Neuronal stem cell (in vitro differentiated cells): ENCODE results near the gene ARHGAP25.

Source experiments
- DNase-seq: peaks from one replicate; pipeline ENCODE4 v3.0.0-alpha.2; 2013; ENCODE audit warnings: low spot score
- H2AFZ ChIP-seq: one replicate; pipeline ENCODE4 v1.6.1; 2013; ENCODE audit warnings: mild to moderate bottlenecking, low read length, inconsistent platforms
- H2AK5ac ChIP-seq: 2 replicates; pipeline ENCODE4 v1.6.1; 2013; ENCODE audit warnings: low read depth, mild to moderate bottlenecking, inconsistent platforms, low read length, moderate library complexity, mixed read lengths
- H2BK120ac ChIP-seq: 2 replicates; pipeline ENCODE4 v1.6.1; 2013; ENCODE audit warnings: low read depth, mild to moderate bottlenecking, inconsistent platforms, low read length, moderate library complexity, mixed read lengths
- H2BK12ac ChIP-seq: one replicate; pipeline ENCODE4 v1.6.1; 2013; ENCODE audit warnings: low read length, inconsistent platforms
- H2BK15ac ChIP-seq: 2 replicates; pipeline ENCODE4 v1.6.1; 2013; ENCODE audit warnings: mild to moderate bottlenecking, low read length, inconsistent platforms, mixed read lengths
- H2BK5ac ChIP-seq: one replicate; pipeline ENCODE4 v1.6.1; 2013; ENCODE audit warnings: inconsistent platforms, mild to moderate bottlenecking, low read length, moderate library complexity
- H3K14ac ChIP-seq: one replicate; pipeline ENCODE4 v1.6.1; 2013; ENCODE audit warnings: low read length, inconsistent platforms
- H3K18ac ChIP-seq: 2 replicates; pipeline ENCODE4 v1.6.1; 2013; ENCODE audit warnings: low read length, inconsistent platforms
- H3K23ac ChIP-seq: 2 replicates; pipeline ENCODE4 v1.6.1; 2013; ENCODE audit warnings: low read depth, mild to moderate bottlenecking, mixed read lengths, low read length, inconsistent platforms; ENCODE audit not compliant: poor library complexity
- H3K27ac ChIP-seq: replicated peaks from 3 replicates; pipeline ENCODE4 v1.5.1; 2013; ENCODE audit warnings: low read length, inconsistent platforms
- H3K27me3 ChIP-seq, 3 experiments: 2 replicates each; pipeline ENCODE4 v1.6.1; 2013; ENCODE audit warnings: low read length in 3 of 3, mild to moderate bottlenecking in 2 of 3, inconsistent platforms in 1 of 3, low read depth in 1 of 3, mixed read lengths in 1 of 3, moderate library complexity in 1 of 3; ENCODE audit not compliant: control insufficient read depth in 3 of 3, insufficient read depth in 3 of 3
- H3K36me3 ChIP-seq, 2 donors: replicated peaks in 1 of 2; 2 replicates each; pipeline ENCODE4 v1.6.1; 2013; ENCODE audit warnings: low read length in 2 of 2; ENCODE audit not compliant: control insufficient read depth in 2 of 2, insufficient read depth in 2 of 2
- H3K4ac ChIP-seq: 2 replicates; pipeline ENCODE4 v1.6.1; 2013; ENCODE audit warnings: inconsistent platforms, mild to moderate bottlenecking, low read length, moderate library complexity
- H3K4me1 ChIP-seq, 2 donors: 1 replicate in 1 of 2; 2 replicates in 1 of 2; pipeline ENCODE4 v1.6.1; 2013; ENCODE audit warnings: low read length in 2 of 2, low read depth in 1 of 2; ENCODE audit not compliant: control insufficient read depth in 2 of 2, insufficient read depth in 1 of 2
- H3K4me2 ChIP-seq: one replicate; pipeline ENCODE4 v1.6.1; 2013; ENCODE audit warnings: mild to moderate bottlenecking, low read length, inconsistent platforms; ENCODE audit not compliant: insufficient read depth, poor library complexity, severe bottlenecking
- H3K4me3 ChIP-seq, 2 donors: 2 replicates each; pipeline ENCODE4 v1.5.1; 2013; ENCODE audit warnings: low read length in 2 of 2, mild to moderate bottlenecking in 2 of 2, inconsistent platforms in 1 of 2, moderate library complexity in 1 of 2
- H3K79me1 ChIP-seq: one replicate; pipeline ENCODE4 v1.6.1; 2013; ENCODE audit warnings: low read depth, mild to moderate bottlenecking, inconsistent platforms, low read length, moderate library complexity
- H3K9ac ChIP-seq: one replicate; pipeline ENCODE4 v1.6.1; 2013; ENCODE audit warnings: mild to moderate bottlenecking, low read depth, low read length, inconsistent platforms; ENCODE audit not compliant: poor library complexity
- H3K9me3 ChIP-seq, 2 donors: replicated peaks in 1 of 2; 2 replicates each; pipeline versions ENCODE3 to v1.6.1; 2013; ENCODE audit warnings: low read length in 2 of 2, mild to moderate bottlenecking in 2 of 2, inconsistent platforms in 1 of 2, low read depth in 1 of 2, mixed read lengths in 1 of 2, moderate library complexity in 1 of 2; ENCODE audit not compliant: control insufficient read depth in 2 of 2, insufficient read depth in 1 of 2
- H4K8ac ChIP-seq: one replicate; pipeline ENCODE4 v1.6.1; 2013; ENCODE audit warnings: low read depth, mild to moderate bottlenecking, inconsistent platforms, low read length, moderate library complexity
- H4K91ac ChIP-seq: one replicate; pipeline ENCODE4 v1.6.1; 2013; ENCODE audit warnings: low read length, low read depth, mild to moderate bottlenecking, inconsistent platforms; ENCODE audit not compliant: poor library complexity
- WGBS, 2 donors: extraction: QIAGEN DNeasy Blood & Tissue Kit; methylation state at CpG; one replicate each; pipeline ENCODE4 v1.1.7; 2013; ENCODE audit warnings: missing lambda C conversion rate in 2 of 2, mixed read lengths in 1 of 2; ENCODE audit not compliant: insufficient read length in 2 of 2, insufficient replicate concordance in 1 of 2; ENCODE audit errors: extremely low coverage in 2 of 2; 5-methylcytosine and 5-hydroxymethylcytosine counted together

The ARHGAP25 gene

GRCh38 chr2:68772109-68772508 is 37.5 kb downstream of the ARHGAP25 start:
- no CpG with 5 or more reads among the region's 2 CpGs for WGBS, 2 donors
- no peak overlapping the region for H3K9ac ChIP-seq
- H3K18ac ChIP-seq, result no peak overlapping the region
- no peaks in the 10 kb centered on the region for H3K27me3 ChIP-seq
- H4K91ac ChIP-seq, result no peak overlapping the region
- H2AK5ac ChIP-seq, result no peak overlapping the region
- DNase-seq, result no peak
- H3K9me3 ChIP-seq, result no peaks in the 10 kb centered on the region
- no peak overlapping the region for H2BK15ac ChIP-seq
- H3K4me1 ChIP-seq, result peaks cover 0 to 2% of the 10 kb centered on the region in 2 donors
- H3K4ac ChIP-seq, result no peak overlapping the region
- no peak overlapping the region for H2BK12ac ChIP-seq
- H3K36me3 ChIP-seq, result no peaks in the 10 kb centered on the region
- no peak overlapping the region for H3K14ac ChIP-seq
- no peak overlapping the region for H3K27ac ChIP-seq
- no peak overlapping the region for H2AFZ ChIP-seq
- no peak overlapping the region for H3K23ac ChIP-seq
- no peak overlapping the region for H3K4me3 ChIP-seq
- no peaks in the 10 kb centered on the region for H3K79me1 ChIP-seq
- H4K8ac ChIP-seq, result no peak overlapping the region
- no peak overlapping the region for H2BK120ac ChIP-seq
- H3K4me2 ChIP-seq, result no peak overlapping the region
- H2BK5ac ChIP-seq, result no peak overlapping the region

GRCh38 chr2:68774569-68775271 is 40.1 kb downstream of the ARHGAP25 start:
- no peak overlapping the region for H3K14ac ChIP-seq
- no peak overlapping the region for H2BK12ac ChIP-seq
- no peak overlapping the region for H2BK5ac ChIP-seq
- H3K4ac ChIP-seq, result no peak overlapping the region
- peak overlapping the region; percentile 17 for H3K23ac ChIP-seq
- no peak overlapping the region for H2AK5ac ChIP-seq
- no peak overlapping the region for H3K4me2 ChIP-seq
- H4K91ac ChIP-seq, result no peak overlapping the region
- no peak overlapping the region for H2BK120ac ChIP-seq
- H3K9ac ChIP-seq, result no peak overlapping the region
- H3K4me3 ChIP-seq, result no peak overlapping the region
- peaks cover 0 to 2% of the 10 kb centered on the region in 2 donors for H3K4me1 ChIP-seq
- H3K9me3 ChIP-seq, result no peaks in the 10 kb centered on the region
- no peak for DNase-seq
- no peak overlapping the region for H2BK15ac ChIP-seq
- H3K36me3 ChIP-seq, result no peaks in the 10 kb centered on the region
- WGBS, 2 donors, result no CpG with 5 or more reads among the region's 31 CpGs
- H3K27me3 ChIP-seq, result no peaks in the 10 kb centered on the region
- H4K8ac ChIP-seq, result no peak overlapping the region
- no peak overlapping the region for H3K18ac ChIP-seq
- no peak overlapping the region for H2AFZ ChIP-seq
- no peaks in the 10 kb centered on the region for H3K79me1 ChIP-seq
- no peak overlapping the region for H3K27ac ChIP-seq

GRCh38 chr2:68775272-68775842 is 40.7 kb downstream of the ARHGAP25 start:
- Histone ChIP-seq H3K18ac (no peak overlapping the region), H3K27me3 (no peaks in the 10 kb centered on the region), H3K9me3 (no peaks in the 10 kb centered on the region), H3K36me3 (no peaks in the 10 kb centered on the region), H4K91ac (no peak overlapping the region), H3K9ac (no peak overlapping the region), H2BK5ac (no peak overlapping the region), H3K79me1 (no peaks in the 10 kb centered on the region), H3K4me3 (no peak overlapping the region), H3K23ac (no peak overlapping the region), H2AFZ (no peak overlapping the region), H2BK12ac (no peak overlapping the region), H3K4ac (no peak overlapping the region), H3K4me2 (no peak overlapping the region), H3K14ac (no peak overlapping the region), H4K8ac (no peak overlapping the region), H2AK5ac (no peak overlapping the region), H3K4me1 (peaks cover 0 to 2% of the 10 kb centered on the region in 2 donors), H2BK15ac (no peak overlapping the region), H2BK120ac (no peak overlapping the region), H3K27ac (no peak overlapping the region)
- no peak for DNase-seq
- WGBS, 2 donors, result no CpG with 5 or more reads among the region's 13 CpGs

GRCh38 chr2:68776124-68776523 is 41.5 kb downstream of the ARHGAP25 start:
- Histone ChIP-seq H3K23ac (no peak overlapping the region), H3K27ac (no peak overlapping the region), H3K4me3 (no peak overlapping the region), H3K14ac (no peak overlapping the region), H3K27me3 (no peaks in the 10 kb centered on the region), H3K18ac (no peak overlapping the region), H3K4me2 (no peak overlapping the region), H2AK5ac (no peak overlapping the region), H3K4me1 (peaks cover 0 to 2% of the 10 kb centered on the region in 2 donors), H3K36me3 (no peaks in the 10 kb centered on the region), H2BK12ac (no peak overlapping the region), H2BK5ac (no peak overlapping the region), H3K9ac (no peak overlapping the region), H3K79me1 (no peaks in the 10 kb centered on the region), H3K9me3 (no peaks in the 10 kb centered on the region), H3K4ac (no peak overlapping the region), H4K91ac (no peak overlapping the region), H2BK15ac (no peak overlapping the region), H2BK120ac (no peak overlapping the region), H4K8ac (no peak overlapping the region), H2AFZ (no peak overlapping the region)
- no peak for DNase-seq
- no CpG with 5 or more reads among the region's 2 CpGs for WGBS, 2 donors
